HG03196 (cell line): Measurements from ENCODE around the gene UBE2O.

ENCODE experiments used
- ATAC-seq: cut with Tn5 transposase; IDR thresholded peaks from one replicate; pipeline ENCODE4 v1.9.1; 2021; ENCODE audit not compliant: unreplicated experiment

The UBE2O gene

DNA sequence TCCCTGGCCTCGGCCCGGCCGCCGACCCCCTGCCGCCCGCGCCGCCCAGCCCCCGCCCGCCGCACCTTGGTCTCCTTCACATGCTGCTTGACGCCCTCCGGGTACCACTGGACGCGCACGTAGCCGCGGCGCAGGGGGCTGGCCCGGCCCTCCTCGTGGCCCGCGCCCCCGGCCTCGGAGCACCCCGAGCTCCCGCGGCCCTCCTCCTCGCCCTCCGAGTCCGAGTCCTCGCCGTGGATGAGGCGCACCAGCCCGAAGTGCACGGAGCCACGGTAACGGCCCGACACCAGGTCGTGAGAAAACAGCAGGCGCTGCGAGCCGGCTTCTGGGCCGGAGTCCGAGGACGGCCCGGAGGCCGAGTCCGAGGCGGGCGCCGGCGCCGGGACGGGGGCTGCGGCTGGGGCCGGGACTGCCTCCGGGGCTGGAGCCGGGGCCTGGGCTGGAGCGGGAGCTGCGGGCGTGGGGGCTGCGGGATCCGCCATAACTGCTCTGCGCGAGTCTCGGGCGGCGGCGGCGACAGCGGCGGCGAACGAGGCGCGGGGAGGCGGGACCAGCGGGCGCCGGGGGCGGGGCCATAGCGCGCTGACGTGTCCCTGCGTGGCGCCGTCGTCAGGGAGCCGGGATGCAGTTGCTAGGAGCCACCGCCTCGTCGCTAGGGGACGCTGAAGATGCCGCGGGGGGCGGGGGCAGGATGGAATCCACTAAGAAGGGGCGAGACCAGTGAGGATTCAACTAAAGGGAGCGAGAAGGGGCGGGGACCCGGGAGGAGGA lies at the start of gene UBE2O:
TSS of gene UBE2O (minus strand) at position 493 of the 771 bp plus-strand sequence. CDS start at position 482, 11 bp downstream.
- ATAC-seq = peak; percentile 83

DNA sequence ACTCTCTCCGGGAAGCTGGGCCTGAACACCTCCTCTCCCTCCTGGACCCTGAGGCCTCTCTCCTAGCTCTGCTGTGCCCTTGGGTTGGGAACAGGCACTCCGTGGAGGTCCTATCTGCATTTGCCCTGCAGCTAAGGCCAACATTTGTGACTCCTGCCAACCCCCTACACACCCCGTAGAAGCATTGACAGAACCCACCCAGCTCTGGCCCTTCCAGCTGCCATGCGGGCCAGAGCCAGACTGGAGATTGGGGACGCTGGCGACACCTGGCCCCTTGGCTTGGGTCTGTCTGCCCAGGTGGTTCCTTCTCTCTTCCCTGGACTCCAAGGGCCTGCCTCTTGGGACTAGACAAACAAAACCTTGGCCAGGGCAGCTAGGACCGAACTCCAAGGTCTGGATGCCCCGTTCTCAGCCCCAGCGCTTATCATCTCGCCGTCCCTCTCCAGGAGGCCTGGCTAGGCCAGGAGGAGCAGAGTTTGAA lies 48.9 kb upstream of the UBE2O start:
- no peak for ATAC-seq

DNA sequence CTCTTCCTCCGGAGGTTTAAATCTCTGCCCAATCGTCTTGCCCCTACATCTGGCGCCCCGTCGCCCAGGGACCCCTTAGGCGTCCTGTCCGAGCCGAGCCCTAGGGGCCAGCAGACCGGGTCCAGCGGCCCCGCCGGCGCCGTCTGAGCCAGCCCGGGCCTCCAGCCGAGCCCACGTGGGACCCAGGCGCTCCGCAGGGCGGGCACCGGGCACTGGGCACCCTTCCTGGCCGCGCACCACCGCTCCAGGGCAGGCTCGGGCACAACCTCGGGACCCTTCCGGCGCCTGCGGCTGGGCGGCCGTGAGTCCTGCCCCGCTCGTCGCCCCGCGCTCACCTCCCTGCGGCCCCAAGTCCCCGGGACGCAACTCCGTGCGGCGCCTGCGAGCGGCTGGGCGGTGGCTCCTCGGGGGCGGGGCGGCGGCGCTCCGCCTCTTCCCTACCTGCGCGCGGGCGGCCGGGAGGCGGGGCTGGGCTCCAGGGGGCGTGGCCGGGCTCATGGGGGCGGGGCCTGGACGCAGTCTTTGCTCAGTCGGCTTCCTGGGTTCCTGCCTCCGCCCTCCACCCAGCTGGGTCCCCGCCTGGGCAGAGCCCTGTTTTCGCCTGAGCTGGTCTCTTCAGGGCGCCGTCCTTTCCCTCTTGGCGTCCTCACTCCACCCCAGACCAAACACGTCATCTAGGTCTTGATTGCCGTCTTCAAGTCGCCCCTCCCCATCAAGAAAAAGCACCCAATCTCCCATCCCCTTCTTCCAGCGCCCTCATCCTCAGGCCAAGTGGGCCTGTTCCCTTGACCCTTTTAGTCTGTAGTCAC lies 48.3 kb upstream of the UBE2O start, which contains the start of gene RHBDF2:
TSS of gene RHBDF2 (minus strand) at position 406 of the 809 bp plus-strand sequence. CDS start 19,899 bp downstream, outside the sequence.
- peak; percentile 65 for ATAC-seq

DNA sequence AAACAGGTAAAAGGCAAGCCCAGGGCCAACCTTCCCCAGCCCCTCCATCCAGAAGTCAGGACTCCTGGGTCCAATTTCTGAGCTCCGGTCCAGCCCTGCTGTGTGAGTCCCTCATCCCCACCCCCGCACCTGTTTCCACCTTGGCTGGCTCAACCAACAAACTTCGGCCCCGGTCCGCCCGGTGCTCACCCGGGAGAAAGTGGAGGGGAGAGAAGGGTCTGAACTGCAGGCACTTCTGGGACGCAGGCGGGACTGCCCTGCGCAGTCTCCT lies 47.7 kb upstream of the UBE2O start:
- ATAC-seq = no peak

DNA sequence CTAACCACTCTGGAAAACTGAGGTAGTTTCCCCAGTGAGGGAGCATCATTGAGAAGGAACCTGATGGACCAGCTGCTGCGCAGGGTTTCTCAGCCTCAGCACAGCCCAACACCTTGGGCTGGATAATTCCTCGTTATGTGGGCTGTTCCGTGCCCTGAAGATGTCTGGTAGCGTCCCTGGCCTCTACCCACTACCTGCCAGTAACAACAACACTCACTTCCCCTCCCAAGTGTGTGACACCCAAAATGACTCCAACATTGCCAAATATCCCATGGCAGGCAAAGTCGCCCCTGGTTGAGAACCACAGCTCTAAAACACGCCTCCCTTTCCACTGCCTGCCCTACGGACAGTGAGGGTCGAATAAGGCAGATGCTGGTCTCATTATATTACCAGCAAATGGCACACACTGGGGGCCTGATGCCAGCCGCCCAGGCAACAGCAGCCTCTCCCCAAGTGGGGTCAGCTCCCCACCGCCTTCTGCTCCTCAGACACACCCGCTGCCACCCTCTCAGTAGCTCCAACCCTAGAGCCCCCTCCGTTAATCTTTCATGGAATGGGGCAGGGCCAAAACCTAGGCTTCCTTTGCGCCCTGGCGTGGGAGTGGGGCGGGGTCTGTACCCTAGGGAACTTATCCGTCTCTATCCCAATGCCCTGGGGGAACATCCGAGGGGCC lies 47.3 kb upstream of the UBE2O start:
- ATAC-seq = no peak

DNA sequence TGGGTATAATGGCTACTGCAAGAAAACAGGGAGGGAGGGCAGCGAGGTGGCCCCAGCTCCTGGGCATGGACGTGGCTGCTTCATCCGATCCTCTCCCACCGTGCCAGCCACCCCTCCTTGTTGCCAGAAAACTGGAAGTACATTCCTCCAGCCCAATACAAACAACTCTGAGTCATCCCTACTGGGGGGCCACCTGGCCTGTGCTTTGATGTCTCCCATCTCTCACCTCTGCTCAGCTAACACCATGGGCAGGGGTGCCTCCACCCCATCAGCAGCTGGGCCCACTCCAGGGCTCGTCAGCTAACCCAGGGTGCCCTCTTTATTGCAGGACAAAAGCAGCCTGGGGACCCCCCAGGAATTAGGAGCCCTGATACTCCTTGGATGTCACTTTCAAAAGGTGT lies 46.3 kb upstream of the UBE2O start:
- no peak for ATAC-seq

DNA sequence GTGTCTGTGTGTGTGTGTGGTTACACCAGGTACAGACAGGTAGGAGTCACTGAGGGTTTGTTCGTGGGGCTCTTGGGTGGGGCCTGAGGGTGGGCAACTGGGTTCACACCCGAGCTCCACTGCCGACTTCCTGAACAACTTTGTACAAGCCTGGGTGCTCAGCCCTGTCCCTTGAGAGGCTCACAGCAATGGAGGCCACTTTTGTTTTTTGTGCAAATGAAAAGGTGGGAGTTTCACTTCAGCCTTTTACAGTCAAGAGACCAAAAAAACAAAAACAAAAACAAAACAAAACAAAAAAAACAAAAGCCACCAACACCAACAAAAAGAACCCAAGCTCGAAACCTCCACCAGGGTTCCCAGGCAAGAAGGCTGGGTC lies 45.9 kb upstream of the UBE2O start:
- ATAC-seq = no peak

DNA sequence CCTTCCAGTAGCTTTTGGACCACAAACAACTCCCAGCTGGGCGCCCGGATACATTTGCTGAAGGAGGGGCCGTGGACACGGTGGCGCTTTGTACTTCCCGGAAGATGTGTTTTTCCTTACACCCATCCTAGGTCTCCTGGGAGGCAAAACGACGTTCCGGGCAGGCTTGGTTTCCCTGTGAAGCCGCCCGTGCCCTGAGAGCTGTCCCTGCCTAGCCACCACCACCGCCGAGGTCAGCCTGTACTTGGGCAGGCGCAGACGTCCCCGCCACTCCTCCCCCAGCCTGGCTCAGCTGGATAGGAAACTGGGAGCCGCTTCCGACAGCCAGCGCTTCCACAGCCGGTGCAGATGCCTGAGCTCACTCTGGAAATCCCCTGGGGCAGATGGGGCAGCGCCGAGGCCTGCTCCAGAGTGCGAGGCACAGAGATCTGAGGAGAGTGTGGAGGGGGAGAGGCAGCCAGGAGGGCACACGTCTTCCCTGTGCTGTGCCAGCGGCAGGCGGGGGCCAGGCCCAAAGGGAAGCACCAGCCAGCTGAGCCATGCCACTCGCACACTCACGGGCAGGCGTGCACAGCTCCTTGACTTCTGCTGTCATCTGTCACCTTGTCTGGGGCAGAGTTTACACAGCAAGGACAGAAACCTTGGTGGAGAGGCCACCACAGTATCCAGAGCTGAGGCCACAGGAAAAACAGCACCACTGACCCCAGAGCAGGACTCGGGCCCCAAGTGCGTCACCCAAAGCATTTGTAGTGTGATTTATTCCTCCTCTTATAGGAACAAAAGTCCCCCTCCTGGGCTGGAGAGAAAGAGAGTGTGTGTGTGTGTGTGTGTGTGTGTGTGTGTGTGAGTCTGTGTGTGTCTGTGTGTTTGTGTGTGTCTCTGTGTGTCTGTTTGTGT lies 45.3 kb upstream of the UBE2O start:
- no peak for ATAC-seq

DNA sequence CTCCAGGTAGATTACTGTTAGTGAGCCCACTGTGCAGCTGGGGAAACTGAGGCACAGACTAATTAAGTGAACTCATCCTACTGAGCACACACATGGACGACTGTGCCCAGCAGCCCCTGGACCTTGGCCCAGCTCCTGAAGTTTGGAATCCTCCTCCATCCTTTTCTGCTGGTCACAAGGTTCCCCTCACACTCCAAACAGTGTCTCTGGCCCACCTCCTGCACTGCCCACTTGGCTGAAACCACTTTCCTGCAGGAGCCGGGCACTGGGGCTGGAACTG lies 44.7 kb upstream of the UBE2O start:
- no peak for ATAC-seq

DNA sequence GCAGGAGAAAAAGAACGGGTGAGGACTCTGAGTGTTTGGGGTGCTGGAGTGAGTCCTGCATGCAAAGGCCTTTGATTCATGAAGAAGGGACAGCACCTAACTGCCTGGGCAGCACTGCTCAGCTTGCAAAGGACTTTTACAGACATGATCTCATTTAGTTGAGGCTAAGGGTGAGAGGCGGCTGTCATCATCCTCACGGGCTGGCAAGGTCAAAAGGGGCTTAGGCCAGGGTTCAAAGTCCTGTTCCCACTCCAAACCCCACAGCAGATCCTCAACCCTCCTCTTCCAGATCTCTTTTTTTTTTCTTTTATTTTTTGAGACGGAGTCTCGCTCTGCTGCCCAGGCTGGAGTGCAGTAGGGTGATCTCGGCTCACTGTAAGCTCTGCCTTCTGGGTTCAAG lies 43.5 kb upstream of the UBE2O start:
- no peak for ATAC-seq

DNA sequence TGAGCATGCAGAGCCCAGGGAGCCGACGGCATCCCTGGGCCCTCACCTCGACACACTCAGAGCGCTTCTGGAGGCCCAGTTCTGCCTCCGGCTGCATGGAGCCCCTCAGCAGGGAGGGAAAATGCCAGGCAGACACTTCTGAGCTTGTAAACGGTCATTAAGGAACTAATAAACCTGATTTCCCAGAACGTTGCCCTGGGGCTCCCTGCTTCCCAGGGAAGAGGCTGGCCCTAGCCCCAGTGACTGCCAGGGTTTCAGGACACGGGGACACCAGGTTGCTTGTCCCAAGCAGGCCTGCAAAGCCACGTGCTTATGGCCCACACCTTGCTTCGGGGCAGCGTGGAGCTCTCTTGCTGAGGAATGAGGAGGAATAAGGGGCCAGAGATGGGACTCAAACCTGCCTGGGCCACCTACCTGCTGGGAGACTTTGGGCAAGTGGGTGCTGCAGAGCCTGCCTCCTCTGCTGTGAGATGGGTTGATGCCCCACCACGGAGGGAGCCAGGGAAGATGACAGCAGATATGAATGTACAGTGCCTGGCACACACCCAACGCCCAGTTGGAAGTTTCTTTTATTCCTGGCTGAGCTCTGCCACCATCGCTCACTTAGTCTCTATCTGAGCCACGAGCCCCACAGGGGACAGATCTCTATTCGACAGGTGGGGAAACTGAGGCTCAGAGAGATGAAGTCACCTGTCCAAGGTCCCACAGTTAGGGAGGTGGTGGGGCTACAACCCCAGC lies 42.9 kb upstream of the UBE2O start:
- no peak for ATAC-seq

DNA sequence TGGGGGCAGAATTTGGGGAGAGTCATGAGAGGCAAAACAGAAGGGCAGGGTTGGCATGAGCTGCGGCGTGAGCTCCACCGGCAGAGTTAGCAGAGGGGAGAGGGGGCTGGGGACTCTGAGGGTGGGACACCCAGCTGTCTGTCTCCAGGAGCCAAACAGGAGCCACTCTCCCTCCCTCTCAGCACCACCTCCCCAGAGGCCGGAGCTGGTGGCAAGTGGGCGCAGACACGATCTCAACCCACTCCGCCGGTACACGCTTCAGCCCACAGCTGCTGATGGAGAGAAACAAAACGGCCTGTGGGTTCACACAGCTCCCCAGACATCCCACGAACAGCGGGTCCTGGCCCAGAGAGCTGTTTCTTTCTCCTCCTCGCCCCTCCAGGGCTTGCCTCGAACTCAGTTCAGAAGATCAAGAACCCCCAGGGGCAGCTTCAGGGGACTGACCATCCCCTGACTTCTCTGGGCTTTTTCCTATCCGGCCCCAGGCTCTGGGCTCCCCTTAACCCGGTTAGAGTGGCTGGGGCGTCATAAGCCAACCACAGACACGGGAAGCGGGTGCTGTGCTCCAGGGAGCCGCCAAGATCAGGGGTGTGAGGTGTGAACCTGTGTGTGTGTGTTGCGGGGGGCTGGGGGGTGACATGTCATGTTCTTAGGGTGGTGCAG lies 40.7 kb upstream of the UBE2O start:
- no peak for ATAC-seq

DNA sequence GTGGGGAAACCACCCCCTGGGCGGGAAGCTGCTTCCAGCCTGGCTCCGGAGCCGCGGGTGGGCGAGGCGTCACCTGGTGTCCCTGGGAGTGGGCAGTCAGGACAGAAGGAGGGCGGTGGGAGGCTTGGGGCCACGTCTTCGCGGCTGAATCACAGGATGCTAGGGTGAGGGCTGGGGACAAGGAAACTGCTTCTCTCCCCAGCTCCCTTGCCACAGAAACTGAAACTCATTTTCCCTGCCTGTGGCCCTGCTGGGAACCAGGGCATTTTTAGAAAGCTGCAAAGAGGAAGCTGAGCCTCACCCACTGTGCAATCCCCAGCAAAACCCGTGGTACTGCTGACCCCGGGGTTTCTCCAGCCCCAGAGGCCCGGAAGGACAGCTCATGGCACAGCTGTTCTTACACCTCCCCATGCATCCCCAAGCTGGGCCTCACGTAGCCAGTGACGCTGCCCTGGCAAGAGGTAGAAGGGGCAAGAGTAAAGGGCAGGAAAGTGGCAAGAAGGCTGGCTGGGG lies 40.1 kb upstream of the UBE2O start:
- peak; percentile 46 for ATAC-seq

DNA sequence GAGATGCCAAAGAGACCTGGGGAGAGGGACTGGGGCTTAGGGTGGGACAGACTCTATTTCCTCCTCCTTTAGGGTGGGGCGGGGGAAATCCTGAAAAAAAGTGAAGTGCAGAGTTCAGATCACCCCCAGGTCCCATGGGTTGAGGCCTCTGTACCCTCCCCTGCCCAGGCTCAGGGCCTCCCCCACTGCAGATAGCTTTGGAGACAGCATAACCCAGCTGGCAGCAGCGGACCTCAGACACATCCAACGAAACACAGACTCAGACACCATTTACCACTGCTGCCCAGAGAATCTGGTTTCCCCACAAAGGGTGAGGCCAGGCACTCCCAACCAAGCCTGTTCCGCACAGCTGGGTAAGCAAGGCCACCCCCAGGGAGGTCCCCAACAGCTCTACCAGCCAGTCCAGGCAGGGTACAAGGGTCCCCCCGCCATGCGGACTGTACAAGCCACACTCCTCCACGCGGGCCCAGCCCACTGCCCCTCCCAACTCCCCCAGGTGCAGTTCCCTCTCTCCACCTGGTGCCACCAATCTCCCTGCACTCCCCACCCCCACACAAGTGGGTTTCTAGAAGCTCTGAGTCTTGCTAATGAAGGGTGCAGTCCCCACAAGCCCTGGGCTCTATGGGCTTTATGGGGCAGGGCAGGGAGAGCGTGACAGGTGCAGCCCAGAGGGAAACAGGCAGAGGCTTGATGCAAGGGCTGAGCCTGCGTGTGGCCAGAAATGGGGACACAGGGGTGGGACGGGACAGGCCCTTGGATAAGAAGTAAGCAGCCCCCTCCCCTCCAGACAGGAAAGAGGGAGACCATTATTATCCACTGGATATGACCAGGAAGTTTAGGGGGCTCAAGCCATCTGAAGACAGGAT lies 39.4 kb upstream of the UBE2O start:
- ATAC-seq = peak; percentile 35

DNA sequence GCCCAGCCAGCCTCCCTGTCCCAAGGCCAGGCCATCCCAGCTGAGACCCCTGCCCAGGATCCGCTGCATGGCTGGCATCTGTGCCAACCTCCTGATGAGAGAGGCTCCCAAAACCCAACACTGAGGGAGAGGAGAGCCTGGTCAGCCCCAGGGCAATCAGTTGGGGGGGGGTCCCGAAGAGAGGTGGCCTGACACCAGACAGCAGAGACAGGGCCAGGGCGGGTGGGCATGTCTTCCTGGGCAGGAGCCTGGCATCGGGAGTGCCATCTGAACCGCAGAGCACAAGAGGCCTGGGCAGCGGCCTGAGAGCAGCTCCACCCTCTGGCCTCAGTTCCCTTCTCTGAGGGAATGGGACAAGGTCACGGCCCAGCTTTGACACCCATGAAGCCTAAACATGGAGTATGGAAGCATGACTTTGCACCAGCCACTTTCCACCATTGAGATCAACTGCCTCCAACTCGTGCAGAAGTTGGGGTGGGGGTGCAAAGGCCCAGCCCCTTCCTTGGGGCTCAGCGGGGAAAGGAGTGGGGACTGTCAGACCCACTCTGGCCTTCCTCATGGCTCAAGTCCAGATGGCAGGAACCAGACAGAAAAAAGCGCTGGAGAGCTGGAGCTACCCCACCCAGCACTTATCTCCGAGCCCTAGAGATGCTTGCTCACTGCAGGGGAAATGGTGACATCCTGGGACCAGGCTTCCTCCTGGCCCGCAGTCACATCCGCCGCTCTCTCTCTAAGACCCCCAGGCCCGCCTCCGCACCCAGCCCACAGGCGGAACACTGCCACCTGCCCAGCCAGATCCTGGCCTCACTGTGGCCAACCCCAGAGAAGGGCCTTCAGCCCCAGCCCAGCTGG lies 38.5 kb upstream of the UBE2O start:
- peak; percentile 12 for ATAC-seq

DNA sequence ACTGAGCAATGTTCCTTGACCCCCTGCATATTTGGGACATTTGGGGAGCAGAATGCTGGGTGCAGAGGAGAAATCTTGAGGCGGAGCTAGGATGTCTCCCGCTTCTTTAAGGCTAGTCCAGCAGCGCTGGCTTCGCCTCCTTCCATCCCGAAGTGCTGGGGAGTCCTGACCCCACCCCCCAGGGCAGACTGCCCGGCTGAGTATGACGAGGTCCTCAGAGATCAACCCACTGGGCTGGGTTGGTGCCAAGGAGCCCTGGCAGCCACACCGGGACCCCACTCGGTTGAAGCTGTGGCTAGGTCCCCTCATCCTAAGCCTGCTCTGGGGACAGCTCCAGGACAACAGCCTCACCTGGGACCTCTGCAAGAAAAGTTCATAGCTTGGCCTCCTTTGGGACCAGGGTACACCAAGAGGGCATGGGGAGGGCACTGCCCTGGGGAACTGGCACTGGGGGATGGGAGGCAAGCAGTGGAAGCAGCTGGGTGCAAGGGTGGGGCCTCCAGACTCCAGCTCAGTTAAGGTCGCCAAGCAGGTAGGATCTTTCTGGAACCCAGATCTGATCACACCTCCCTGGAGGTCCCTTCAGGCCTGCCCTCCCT lies 37.3 kb upstream of the UBE2O start:
- no peak for ATAC-seq

DNA sequence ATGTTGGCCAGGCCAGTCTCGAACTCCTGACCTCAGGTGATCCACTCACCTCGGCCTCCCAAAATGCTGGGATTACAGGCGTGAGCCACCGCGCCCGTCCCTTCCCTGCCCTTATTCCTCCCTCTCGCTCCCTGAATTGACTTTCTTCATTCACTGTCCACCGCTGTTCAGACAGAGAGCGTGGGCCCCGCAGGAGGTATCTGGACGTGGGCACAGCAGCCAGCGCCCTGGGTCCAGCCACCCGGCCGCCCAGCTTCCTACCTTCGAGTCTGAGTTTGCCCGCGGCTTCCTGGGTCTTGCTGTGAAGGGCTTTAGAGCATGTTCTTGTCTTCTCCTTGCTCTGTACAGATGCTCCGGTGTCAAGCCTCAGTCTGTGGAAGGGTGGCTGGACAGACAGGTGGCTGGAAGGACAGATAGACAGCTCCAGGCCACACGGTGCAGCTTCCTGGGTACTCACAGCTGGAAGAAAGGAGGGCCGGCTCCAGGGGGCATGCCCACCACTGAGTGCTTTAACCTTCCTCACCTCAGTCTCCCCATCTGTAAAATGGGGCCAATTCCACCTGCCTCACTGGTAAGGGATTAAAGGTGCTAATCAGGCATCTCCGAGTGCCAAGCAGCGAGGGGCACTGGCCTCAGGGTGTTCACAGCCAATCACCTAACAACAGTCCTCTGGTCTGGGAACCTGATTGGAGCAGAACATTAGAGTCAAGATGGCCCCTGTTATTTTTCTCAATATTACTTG lies 34.7 kb upstream of the UBE2O start:
- ATAC-seq = no peak
